HepG2 (cell line): ENCODE data around the gene ATG13. TPM values are rescaled to one million over a fixed set of nuclear protein-coding genes. Genes with fewer than 3 reads are reported as not detected.

Source experiments
- CCDC6 ChIP-seq: sonication (generic); formaldehyde crosslinking; IDR thresholded peaks from 2 replicates; pipeline ENCODE4 v1.8.1; 2022; ENCODE audit warnings: mild to moderate bottlenecking, missing genetic modification reagents, moderate library complexity
- FOXA1 ChIP-seq, 2 experiments: fragments of 450-650 bp in 1 of 2; sonication (generic) in 1 of 2; formaldehyde crosslinking in 1 of 2; IDR thresholded peaks; 2 replicates each; pipeline versions ENCODE4 v1.4.0 to v1.6.1; 2016 to 2020; ENCODE audit warnings: missing genetic modification reagents in 1 of 2
- GFI1 ChIP-seq: sonication (generic); formaldehyde crosslinking; IDR thresholded peaks from 2 replicates; pipeline ENCODE4 v1.5.0; 2020; ENCODE audit warnings: missing genetic modification reagents, mild to moderate bottlenecking, borderline replicate concordance
- HNRNPLL ChIP-seq: fragments of 200-400 bp; formaldehyde crosslinking; IDR thresholded peaks from 2 replicates; pipeline ENCODE4 v1.6.1; 2017; ENCODE audit warnings: mild to moderate bottlenecking, low read depth, low read length; ENCODE audit not compliant: poor library complexity, severe bottlenecking
- IRX3 ChIP-seq: sonication (generic); formaldehyde crosslinking; IDR thresholded peaks from 2 replicates; pipeline ENCODE4 v1.8.1; 2023; ENCODE audit warnings: mild to moderate bottlenecking, low read depth, missing genetic modification reagents, borderline replicate concordance
- NCOA2 ChIP-seq: sonication (generic); formaldehyde crosslinking; IDR thresholded peaks from 2 replicates; pipeline ENCODE4 v1.8.0; 2022; ENCODE audit warnings: inconsistent platforms
- NFYC ChIP-seq: IDR thresholded peaks from 2 replicates; pipeline ENCODE4 v1.6.1; 2016; ENCODE audit warnings: missing genetic modification reagents, missing compliant biosample characterization
- PAX8 ChIP-seq: sonication (generic); formaldehyde crosslinking; IDR thresholded peaks from 2 replicates; pipeline ENCODE4 v1.8.0; 2022; ENCODE audit warnings: mild to moderate bottlenecking, missing genetic modification reagents, borderline replicate concordance
- PRDM10 ChIP-seq: sonication (generic); formaldehyde crosslinking; IDR thresholded peaks from 2 replicates; pipeline ENCODE4 v1.4.0; 2020; ENCODE audit warnings: low read depth, missing genetic modification reagents
- SNAI1 ChIP-seq: sonication (generic); formaldehyde crosslinking; IDR thresholded peaks from 2 replicates; pipeline ENCODE4 v1.5.0; 2020; ENCODE audit warnings: mild to moderate bottlenecking, missing genetic modification reagents, borderline replicate concordance
- SRSF9 ChIP-seq: fragments of 200-400 bp; formaldehyde crosslinking; IDR thresholded peaks from 2 replicates; pipeline ENCODE4 v1.6.1; 2018; ENCODE audit warnings: borderline replicate concordance, mild to moderate bottlenecking, low read depth, low read length; ENCODE audit not compliant: insufficient read depth, poor library complexity, severe bottlenecking
- TEF ChIP-seq: sonication (generic); formaldehyde crosslinking; IDR thresholded peaks from 2 replicates; pipeline ENCODE4 v1.5.0; 2020; ENCODE audit warnings: missing genetic modification reagents
- TMF1 ChIP-seq: sonication (generic); formaldehyde crosslinking; IDR thresholded peaks from 2 replicates; pipeline ENCODE4 v1.8.1; 2022; ENCODE audit warnings: low read depth, missing genetic modification reagents
- YEATS4 ChIP-seq: sonication (generic); formaldehyde crosslinking; IDR thresholded peaks from 2 replicates; pipeline ENCODE4 v1.4.0; 2020; ENCODE audit warnings: missing genetic modification reagents, borderline replicate concordance
- ZNF101 ChIP-seq: sonication (generic); formaldehyde crosslinking; IDR thresholded peaks from 2 replicates; pipeline ENCODE4 v1.4.0; 2020; ENCODE audit warnings: mild to moderate bottlenecking, low read depth, missing genetic modification reagents, borderline replicate concordance
- ZNF382 ChIP-seq: sonication (generic); formaldehyde crosslinking; IDR thresholded peaks from 2 replicates; pipeline ENCODE4 v1.5.0; 2020; ENCODE audit warnings: missing genetic modification reagents, mild to moderate bottlenecking, borderline replicate concordance
- ZNF543 ChIP-seq: sonication (generic); formaldehyde crosslinking; IDR thresholded peaks from 2 replicates; pipeline ENCODE4 v1.4.0; 2020; ENCODE audit warnings: mild to moderate bottlenecking, missing genetic modification reagents
- ZNF569 ChIP-seq: sonication (generic); formaldehyde crosslinking; IDR thresholded peaks from 2 replicates; pipeline ENCODE4 v1.5.0; 2020; ENCODE audit warnings: mild to moderate bottlenecking, missing genetic modification reagents, moderate library complexity, borderline replicate concordance
- ZNF704 ChIP-seq: sonication (generic); formaldehyde crosslinking; IDR thresholded peaks from 2 replicates; pipeline ENCODE4 v1.8.1; 2023; ENCODE audit warnings: mild to moderate bottlenecking, inconsistent platforms, moderate library complexity, missing genetic modification reagents, borderline replicate concordance
- ZNF792 ChIP-seq: IDR thresholded peaks from 2 replicates; pipeline ENCODE4 v1.6.1; 2016
- ZNF879 ChIP-seq: sonication (generic); formaldehyde crosslinking; IDR thresholded peaks from 2 replicates; pipeline ENCODE4 v1.8.1; 2023; ENCODE audit warnings: missing genetic modification reagents
- polyA plus RNA-seq, 8 experiments: library from polyadenylated mRNA; depleted of rRNA in 3 of 8; stranded (reverse) in 7 of 8; unstranded in 1 of 8; fragments of >200 nt; fragmentation: Illumina TruSeq in 4 of 8; extraction: Trizol in 4 of 8; gene quantifications; 2 replicates each; pipeline versions ENCODE4 v1.2.1 to v1.2.3, GENCODE V29; 2011 to 2016; ENCODE audit warnings: low read depth in 4 of 8, missing spikeins in 1 of 8, mixed read lengths in 1 of 8; ENCODE audit not compliant: insufficient read depth in 1 of 8
- total RNA-seq, 5 experiments: library from RNA; depleted of rRNA; stranded (reverse); fragments of >200 nt; fragmentation: Illumina TruSeq; extraction: Trizol; gene quantifications; 2 replicates each; pipeline ENCODE4 v1.2.3, GENCODE V29; 2016; ENCODE audit warnings: low read depth in 1 of 5

The ATG13 gene
- total and polyA plus RNA-seq, 2 of the 13 experiments (the other 11 are each of a cell fraction or from before 2014, with no cell fraction given): 55.0 to 77.3 TPM

GRCh38 chr11:46695345-46696211 is 78.2 kb downstream of the ATG13 start (continued):
- peak; percentile 64 for TF ChIP-seq NCOA2 (CRISPR knock-in tag)
- TF ChIP-seq PRDM10 (CRISPR knock-in tag): no peak
- TF ChIP-seq TEF (CRISPR knock-in tag): no peak; the same call in 1 of the 2 replicates
- TF ChIP-seq IRX3 (CRISPR knock-in tag): no peak
- TF ChIP-seq HNRNPLL: no peak
- TF ChIP-seq SRSF9: no peak
- 0 out of 2 replicates have a peak, but pooled peaks have one; percentile 39 for TF ChIP-seq SNAI1 (CRISPR knock-in tag)
- TF ChIP-seq PAX8 (CRISPR knock-in tag): no peak
- TF ChIP-seq TMF1 (CRISPR knock-in tag): no peak
- no peak for TF ChIP-seq CCDC6 (CRISPR knock-in tag)
- TF ChIP-seq ZNF569 (CRISPR knock-in tag): no peak
- no peak for TF ChIP-seq GFI1 (CRISPR knock-in tag)
- no peak for TF ChIP-seq FOXA1 (IDR thresholded peaks at IDR 0.05)
- no peak for TF ChIP-seq FOXA1 (CRISPR knock-in tag; IDR thresholded peaks at IDR 0.05)
- TF ChIP-seq NFYC (CRISPR knock-in tag): no peak; the same call in 1 of the 2 replicates
- no peak for TF ChIP-seq ZNF543
- peak; percentile 38; the same call in 1 of the 2 replicates for TF ChIP-seq YEATS4
- peak; percentile 73; the same call in 1 of the 2 replicates for TF ChIP-seq ZNF792 (CRISPR knock-in tag)
- no peak for TF ChIP-seq ZNF382
- TF ChIP-seq ZNF879: 0 out of 2 replicates have a peak, but pooled peaks have one; percentile 62
- TF ChIP-seq ZNF704 (CRISPR knock-in tag): 0 out of 2 replicates have a peak, but pooled peaks have one; percentile 56
- no peak for TF ChIP-seq ZNF101 (CRISPR knock-in tag)
